HFFc6 (cell line): ENCODE results near the gene HSPBP1. TPM values are rescaled to one million over a fixed set of nuclear protein-coding genes. Genes with fewer than 3 reads are reported as not detected.
A peak's percentile ranks its signal among the peaks of the same experiment; 100 is the strongest.
"Not testable (repeated sequence)": the region's sequence is repeated elsewhere in the genome, so short reads cannot be mapped to it uniquely, and the experiment has no call there.

ENCODE experiments used
- DNase-seq: peaks from one replicate; pipeline ENCODE4 v3.0.0-alpha.2; 2018
- H3K27ac Mint-ChIP-seq: 2 replicates; pipeline ENCODE4 v1.8.0; 2020; ENCODE audit warnings: mild to moderate bottlenecking, mixed read lengths
- H3K27me3 Mint-ChIP-seq: 2 replicates; pipeline ENCODE4 v1.8.0; 2021; ENCODE audit warnings: mild to moderate bottlenecking, moderate library complexity, mixed read lengths; ENCODE audit not compliant: insufficient read depth
- H3K36me3 Mint-ChIP-seq: 2 replicates; pipeline ENCODE4 v1.8.0; 2021; ENCODE audit warnings: low read depth, mixed read lengths
- H3K4me1 Mint-ChIP-seq: 2 replicates; pipeline ENCODE4 v1.8.0; 2020; ENCODE audit warnings: low read depth, mixed read lengths
- H3K4me3 Mint-ChIP-seq: 2 replicates; pipeline ENCODE4 v1.8.0; 2020; ENCODE audit warnings: mild to moderate bottlenecking, moderate library complexity, mixed read lengths
- H3K9me3 Mint-ChIP-seq: 2 replicates; pipeline ENCODE4 v1.8.0; 2020; ENCODE audit warnings: mild to moderate bottlenecking, mixed read lengths
- long read RNA-seq: library from polyadenylated mRNA; unstranded; transcript quantifications from one replicate; pipeline ENCODE4 v2.0.0, GENCODE V29; 2019
- total RNA-seq, 6 experiments: library from RNA; stranded (reverse); fragmentation: NEBNext Ultra II Directional; extraction: Animal tissue kit (Norgen Biotek cat#: 25700); gene quantifications; 2 replicates in 1 of 6; 3 replicates in 5 of 6; pipeline ENCODE4 v1.2.3, GENCODE V29; 2021
- TF ChIP-seq, protein P1 (sequence below): fragments of 200-600 bp; sonication (generic); IDR thresholded peaks from 2 replicates; pipeline ENCODE4 v1.5.0; 2021; ENCODE audit warnings: antibody characterized with exemption, mild to moderate bottlenecking

HSPBP1 gene, protein sequence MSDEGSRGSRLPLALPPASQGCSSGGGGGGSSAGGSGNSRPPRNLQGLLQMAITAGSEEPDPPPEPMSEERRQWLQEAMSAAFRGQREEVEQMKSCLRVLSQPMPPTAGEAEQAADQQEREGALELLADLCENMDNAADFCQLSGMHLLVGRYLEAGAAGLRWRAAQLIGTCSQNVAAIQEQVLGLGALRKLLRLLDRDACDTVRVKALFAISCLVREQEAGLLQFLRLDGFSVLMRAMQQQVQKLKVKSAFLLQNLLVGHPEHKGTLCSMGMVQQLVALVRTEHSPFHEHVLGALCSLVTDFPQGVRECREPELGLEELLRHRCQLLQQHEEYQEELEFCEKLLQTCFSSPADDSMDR
- 10 to 100 TPM; 37.5 to 43.1 (median 42.5) TPM for total RNA-seq
- long read RNA-seq, transcript HSPBP1-202 (8 exons, 1,572 nt): major isoform, 55 of 82 reads
- long read RNA-seq, partial matches to known transcripts: 4 of 82 reads
- long read RNA-seq, other reads (novel, unspliced or antisense): 19 of 82 reads

DNA sequence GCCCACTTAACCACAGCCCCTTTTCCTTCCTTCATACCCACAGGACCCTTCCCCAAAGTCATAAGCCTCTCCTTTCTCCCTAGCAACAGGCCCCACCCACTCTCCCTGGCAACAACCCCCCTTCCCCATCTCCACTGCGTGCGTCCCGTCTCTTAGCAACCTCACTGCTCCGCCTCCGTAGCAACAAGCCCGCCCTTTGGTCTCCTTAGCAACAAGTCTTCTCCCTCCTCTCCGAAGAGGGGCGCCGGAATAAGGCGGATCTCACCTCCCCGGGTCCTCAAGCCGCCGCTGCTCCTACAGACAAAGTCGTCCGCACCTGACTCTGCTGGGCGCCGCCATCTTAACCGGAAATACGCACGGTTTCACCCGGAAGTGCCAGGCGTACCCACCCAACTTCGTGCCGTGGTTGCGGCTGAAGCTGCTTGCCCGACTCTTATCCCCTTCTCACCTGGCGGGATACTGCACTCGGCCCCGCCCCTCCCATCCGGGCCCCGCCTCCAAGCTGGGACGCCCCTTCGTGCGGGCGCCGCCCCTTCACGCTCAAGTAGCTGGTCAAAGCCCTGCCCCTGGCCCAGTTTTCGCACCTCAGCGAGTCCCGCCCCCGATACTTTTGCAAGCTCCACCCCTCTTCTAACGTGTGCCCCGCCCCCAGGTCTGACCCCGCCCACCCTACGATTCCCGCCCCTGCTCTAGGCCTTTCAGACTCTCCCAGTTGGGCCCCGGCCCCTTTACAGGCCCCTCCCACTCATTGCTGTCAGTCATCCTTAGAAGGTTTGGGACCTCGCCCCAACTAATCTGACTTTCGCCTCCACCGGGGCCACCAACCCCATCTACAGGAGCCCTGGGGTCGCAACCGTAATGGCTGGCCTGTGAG, at the start of gene HSPBP1:
Gene HSPBP1, minus strand, starts transcription at position 341 of the 874 bp plus-strand sequence. CDS start 502 bp downstream, outside the sequence.
- Mint-ChIP-seq H3K4me1 (peaks cover 31% of the 10 kb centered on the region), H3K9me3 (no peaks in the 10 kb centered on the region), H3K36me3 (peaks cover 7% of the 10 kb centered on the region; the same call in 1 of the 2 replicates), H3K27me3 (peaks cover 5% of the 10 kb centered on the region), H3K4me3 (peak within 1 kb of the TSS; percentile 100), H3K27ac (peak within 1 kb of the TSS; percentile 99)
- TF ChIP-seq, protein P1, sequence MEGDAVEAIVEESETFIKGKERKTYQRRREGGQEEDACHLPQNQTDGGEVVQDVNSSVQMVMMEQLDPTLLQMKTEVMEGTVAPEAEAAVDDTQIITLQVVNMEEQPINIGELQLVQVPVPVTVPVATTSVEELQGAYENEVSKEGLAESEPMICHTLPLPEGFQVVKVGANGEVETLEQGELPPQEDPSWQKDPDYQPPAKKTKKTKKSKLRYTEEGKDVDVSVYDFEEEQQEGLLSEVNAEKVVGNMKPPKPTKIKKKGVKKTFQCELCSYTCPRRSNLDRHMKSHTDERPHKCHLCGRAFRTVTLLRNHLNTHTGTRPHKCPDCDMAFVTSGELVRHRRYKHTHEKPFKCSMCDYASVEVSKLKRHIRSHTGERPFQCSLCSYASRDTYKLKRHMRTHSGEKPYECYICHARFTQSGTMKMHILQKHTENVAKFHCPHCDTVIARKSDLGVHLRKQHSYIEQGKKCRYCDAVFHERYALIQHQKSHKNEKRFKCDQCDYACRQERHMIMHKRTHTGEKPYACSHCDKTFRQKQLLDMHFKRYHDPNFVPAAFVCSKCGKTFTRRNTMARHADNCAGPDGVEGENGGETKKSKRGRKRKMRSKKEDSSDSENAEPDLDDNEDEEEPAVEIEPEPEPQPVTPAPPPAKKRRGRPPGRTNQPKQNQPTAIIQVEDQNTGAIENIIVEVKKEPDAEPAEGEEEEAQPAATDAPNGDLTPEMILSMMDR: no peak
- DNase-seq: peak; percentile 95

DNA sequence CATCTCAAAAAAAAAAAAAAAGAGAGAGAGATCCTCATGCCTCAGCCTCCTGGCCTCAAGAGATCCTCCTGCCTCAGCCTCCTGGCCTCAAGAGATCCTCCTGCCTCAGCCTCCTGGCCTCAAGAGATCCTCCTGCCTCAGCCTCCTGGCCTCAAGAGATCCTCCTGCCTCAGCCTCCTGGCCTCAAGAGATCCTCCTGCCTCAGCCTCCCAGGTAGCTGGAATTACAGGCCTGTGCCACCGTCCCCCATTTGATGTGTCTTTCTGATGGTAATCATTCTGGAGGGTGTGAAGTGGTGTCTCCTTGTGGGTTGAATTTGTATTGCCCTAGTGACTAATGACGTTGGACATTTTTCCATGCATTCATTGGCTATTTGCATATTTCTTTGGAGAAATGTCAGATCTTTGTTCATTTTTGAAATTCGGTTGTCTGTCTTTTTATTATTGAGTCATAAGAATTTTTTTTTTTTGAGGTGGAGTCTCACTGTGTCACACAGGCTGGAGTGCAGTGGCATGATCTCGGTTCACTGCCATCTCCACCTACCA, 48.9 kb upstream of the HSPBP1 start:
- not testable (repeated sequence) for DNase-seq, H3K27me3 Mint-ChIP-seq, H3K36me3 Mint-ChIP-seq, H3K27ac Mint-ChIP-seq, H3K4me3 Mint-ChIP-seq, H3K9me3 Mint-ChIP-seq
- peaks cover 23% of the 10 kb centered on the region for H3K4me1 Mint-ChIP-seq

DNA sequence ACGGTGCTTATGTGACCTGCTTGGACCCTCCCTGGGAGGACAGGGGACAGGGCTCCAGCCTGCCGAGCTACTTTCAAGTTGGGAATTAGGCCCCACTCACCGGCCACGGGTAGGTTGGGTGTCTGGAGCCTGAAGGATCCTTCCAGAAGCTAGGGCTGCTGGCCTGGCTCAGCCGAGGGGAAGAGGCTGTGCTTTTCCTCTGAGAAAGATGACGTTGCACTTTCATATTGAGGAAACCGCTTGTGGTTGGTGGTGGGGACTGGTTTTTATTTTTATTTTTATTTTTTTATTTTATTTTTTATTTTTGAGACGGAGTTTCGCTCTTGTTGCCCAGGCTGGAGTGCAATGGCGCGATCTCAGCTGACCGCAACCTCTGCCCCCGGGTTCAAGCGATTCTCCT, 45.3 kb upstream of the HSPBP1 start, which contains the start of gene TMEM150B:
Gene TMEM150B, minus strand, starts transcription at position 170 of the 400 bp plus-strand sequence. CDS start 4,305 bp downstream, outside the sequence.
- Mint-ChIP-seq H3K27ac (no peak within 1 kb of the TSS), H3K4me3 (no peak within 1 kb of the TSS), H3K36me3 (no peaks in the 10 kb centered on the region), H3K27me3 (peaks cover 23% of the 10 kb centered on the region), H3K9me3 (no peaks in the 10 kb centered on the region), H3K4me1 (peaks cover 23% of the 10 kb centered on the region)
- no peak for DNase-seq
- TF ChIP-seq, protein P1: no peak

DNA sequence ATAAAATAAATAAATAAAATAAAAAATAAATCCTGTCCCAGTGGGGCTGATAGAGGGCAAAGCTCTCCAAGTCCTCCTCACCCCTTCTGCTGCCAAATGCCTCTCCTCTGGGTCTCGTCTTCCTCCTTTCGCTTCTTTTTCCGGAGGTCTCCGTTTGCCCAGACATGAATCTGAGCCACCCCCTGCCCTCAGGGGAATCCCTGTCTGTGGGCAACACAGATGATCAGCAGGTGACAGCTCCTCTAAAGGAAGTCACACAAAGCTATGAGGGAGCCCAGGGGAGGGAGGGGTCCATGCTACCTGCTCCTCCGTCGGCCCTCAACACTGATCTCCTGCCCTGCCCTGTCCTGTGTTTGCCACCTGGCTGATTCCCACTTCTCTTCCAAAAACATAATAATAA, 44.8 kb upstream of the HSPBP1 start:
- DNase-seq: no peak
- H3K36me3 Mint-ChIP-seq: no peaks in the 10 kb centered on the region
- peaks cover 28% of the 10 kb centered on the region for H3K27me3 Mint-ChIP-seq
- no peaks in the 10 kb centered on the region for H3K9me3 Mint-ChIP-seq
- H3K4me1 Mint-ChIP-seq: peaks cover 19% of the 10 kb centered on the region
- TF ChIP-seq, protein P1: no peak
- H3K27ac Mint-ChIP-seq: no peak overlapping the region
- no peak overlapping the region for H3K4me3 Mint-ChIP-seq

DNA sequence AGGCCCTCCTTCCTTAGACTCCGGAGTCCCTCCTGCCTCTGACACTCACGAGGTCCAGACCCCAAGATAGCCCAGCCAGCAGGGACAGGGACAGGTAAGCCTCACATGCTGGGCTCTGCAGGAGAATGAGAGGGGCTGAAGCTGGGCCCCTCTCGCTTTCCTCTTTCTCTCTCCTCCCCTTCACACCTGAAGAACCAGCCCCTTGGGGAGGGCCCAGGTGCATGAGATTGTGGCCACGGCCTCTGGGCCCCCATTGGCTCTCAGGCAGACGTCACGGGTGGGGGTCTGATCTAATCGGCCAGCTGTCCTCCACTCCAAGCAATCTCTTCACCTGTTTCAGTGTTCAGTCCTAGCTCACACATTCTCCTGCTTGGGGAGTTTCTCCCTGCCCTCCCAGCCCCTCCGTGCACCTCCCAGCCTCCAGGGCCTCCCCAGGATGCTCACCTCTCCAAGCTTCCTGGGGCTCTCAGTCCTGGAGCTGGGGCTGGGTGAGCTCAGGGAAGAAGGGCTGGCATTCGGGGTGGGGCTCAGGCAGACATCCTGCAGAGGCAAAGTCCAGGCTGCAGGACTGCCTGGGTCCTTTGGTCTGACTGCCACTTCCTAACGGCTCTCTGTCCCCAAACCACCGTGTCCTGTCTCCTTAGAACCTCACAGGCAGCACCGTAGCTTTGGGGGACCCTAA, 42.4 kb upstream of the HSPBP1 start:
- Mint-ChIP-seq H3K9me3 (no peaks in the 10 kb centered on the region), H3K27ac (no peak overlapping the region), H3K4me1 (0 out of 2 replicates have a peak, but pooled peaks cover 6% of the 10 kb centered on the region), H3K27me3 (peaks cover 34% of the 10 kb centered on the region), H3K4me3 (no peak overlapping the region), H3K36me3 (no peaks in the 10 kb centered on the region)
- TF ChIP-seq, protein P1: no peak
- DNase-seq: no peak
